GM10847 (cell line): Measurements from ENCODE around the gene AOC1.

Experiments
- POLR2A ChIP-seq: IDR thresholded peaks from 2 replicates; pipeline ENCODE4 v1.6.1; 2011; ENCODE audit not compliant: insufficient read length; ENCODE audit errors: extremely low read depth

The AOC1 gene

GRCh38 chr7:150866932-150867564 lies 14.7 kb downstream of the AOC1 start:
- TF ChIP-seq POLR2A = no peak

GRCh38 chr7:150867605-150868004 lies 15.3 kb downstream of the AOC1 start:
- TF ChIP-seq POLR2A = no peak

DNA sequence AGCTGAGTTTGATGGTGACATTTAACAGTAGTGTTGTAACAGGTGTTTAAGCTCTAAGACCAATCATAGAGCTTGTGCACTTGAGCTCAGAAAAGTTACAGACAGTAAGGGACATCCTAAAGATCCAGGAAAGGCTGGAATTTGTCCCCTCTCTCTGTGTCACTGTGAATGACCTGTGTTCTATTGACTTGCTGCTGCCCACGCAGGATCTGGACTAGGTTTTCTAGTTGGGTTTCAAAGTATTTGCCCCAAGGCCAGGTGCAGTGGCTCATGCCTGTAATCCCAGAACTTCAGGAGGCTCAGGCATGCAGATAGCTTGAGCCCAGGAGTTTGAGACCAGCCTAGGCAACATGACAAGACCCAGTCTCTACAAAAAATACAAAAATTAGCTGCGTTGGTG lies 17.1 kb downstream of the AOC1 start:
- no peak for TF ChIP-seq POLR2A

GRCh38 chr7:150871601-150872000 lies 19.3 kb downstream of the AOC1 start:
- no peak for TF ChIP-seq POLR2A

DNA sequence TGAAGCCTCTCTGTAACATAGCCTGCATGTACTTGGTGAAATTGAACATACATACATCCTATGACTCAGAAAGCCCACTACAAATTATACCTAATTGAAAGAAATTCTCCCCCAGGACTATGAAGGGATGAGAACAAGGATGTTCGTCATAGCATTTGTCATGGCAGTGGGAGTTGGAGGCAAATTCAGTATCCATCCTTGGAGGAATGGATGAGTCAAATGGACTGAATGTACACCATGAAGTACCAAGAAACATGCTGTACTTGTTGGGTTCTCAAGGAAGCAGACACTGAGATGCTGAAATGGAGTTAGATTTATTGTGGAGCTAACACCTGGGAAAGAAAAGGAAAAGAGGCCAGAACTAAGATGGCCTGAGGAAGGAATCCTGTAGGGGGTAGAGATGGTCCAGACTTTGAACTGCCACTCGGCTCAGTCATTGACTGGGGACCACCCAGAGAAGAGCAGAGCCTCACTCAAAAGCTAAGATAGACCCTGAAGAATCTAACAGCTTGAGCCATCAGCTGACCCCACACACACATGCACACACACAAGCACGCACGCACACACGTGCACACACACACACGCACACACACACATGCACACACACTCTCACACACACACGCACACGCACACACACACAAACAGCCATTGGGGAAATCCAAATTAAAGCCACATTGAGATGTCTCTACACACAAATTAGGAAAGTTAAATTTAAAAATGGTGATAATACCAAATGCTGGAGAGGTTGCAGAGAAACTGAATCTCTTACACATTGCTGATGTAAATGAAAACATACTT lies 22.3 kb downstream of the AOC1 start:
- TF ChIP-seq POLR2A = no peak

GRCh38 chr7:150875791-150876190 lies 23.5 kb downstream of the AOC1 start:
- TF ChIP-seq POLR2A = no peak

DNA sequence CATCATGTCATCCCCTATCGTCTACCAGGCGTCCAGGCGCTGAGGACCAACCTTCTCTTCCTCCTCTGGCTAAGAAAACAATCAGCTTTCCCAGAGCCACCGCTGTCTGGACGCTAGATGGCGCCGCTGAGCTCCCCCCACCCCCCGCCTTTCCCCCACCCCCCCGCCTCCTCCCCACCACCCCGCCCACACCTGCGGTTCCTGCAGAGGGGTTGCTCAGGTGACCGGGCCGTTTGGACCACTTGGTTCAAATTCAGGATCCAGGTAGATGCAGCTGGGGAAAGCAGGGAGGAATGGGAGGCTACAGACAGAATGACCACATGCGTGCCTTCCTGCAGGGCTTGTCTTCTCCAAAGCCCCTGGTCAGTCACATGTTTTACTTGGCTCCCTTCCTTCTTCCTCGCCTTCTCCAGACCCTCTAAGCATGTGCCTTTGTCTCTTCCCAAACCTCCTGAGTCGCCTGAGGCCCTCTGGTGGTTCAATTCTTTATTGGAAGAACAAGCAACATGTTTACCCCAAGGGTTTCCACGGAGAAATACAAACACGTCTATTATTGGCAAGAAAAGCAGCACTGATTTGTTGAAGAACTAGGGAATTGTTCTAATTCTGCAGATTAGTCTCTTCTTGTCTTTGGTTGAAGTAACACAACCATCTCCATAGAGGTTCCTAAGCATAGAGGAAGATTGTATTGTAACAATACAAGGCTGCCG lies 24.7 kb downstream of the AOC1 start:
- TF ChIP-seq POLR2A = no peak

DNA sequence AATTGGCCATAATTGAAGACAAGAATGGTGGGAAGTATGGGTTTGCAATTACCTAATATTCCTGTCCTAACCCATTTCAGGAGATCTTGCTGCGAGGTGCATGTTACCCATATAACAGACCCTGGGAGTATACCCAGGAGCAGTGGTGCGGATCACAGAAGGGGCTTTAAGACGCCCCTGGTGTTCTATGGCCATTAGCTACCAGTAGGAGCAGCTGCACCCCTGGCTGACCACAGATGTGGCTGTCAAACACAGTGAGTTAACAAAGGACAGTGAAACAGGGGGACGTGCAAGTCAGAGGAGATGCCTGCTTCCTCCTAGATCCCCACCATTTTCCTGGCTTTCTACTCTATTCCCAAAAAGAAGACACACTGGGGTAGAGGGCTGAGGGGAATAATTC lies 25.2 kb downstream of the AOC1 start:
- no peak for TF ChIP-seq POLR2A

GRCh38 chr7:150879345-150879744 lies 27.0 kb downstream of the AOC1 start:
- no peak for TF ChIP-seq POLR2A

DNA sequence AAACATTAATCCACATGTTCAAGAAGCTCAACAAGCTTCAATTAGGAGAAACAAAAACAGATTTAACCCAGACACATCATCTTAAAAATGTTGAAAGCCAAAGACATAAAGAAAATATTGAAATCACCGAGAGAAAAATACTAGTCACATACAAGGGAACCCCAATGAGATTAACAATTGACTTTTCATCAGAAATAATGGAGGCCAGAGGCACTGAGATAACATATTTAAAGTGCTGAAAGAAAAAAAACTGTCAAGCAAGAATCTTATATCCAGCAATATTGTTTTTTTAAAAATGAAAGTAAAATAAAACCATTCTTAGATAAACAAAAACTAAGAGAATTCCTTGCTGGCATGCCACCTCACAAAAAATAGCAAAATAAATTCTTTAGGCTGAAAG lies 28.9 kb downstream of the AOC1 start:
- no peak for TF ChIP-seq POLR2A

DNA sequence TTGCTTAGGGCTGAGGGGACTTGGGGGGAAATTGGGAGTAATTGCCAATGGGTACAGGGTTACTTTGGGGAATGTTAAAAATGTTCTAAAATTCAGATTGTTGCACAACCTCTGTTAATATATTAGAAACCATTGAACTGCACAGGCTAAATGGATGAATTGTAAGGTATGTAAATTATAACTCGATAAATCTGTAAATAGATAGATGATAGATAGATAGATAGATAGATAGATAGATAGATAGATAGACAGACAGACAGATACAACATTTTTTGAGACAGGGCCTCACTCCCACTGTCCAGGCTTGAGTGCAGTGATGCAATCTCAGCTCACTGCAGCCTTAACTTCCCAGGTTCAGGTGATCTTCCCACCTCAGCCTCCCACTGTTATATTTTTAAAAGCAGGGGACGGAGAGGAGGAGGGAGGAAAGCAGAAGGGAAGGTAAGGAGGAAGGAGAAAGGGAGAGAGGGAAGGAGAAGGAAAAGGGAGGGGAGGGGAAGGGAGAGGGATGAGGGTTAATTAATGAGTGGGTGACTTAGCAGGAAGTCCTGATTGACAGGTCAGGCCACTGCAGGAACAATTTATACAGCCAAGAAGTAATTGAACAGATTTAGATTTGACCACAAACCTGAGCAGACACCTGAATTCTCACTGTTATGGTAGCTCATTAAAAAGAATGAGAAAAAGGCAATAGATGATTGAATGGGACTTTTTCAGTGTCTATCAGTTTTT lies 38.7 kb downstream of the AOC1 start:
- no peak for TF ChIP-seq POLR2A

- no peak for TF ChIP-seq POLR2A
Observed at GRCh38 chr7:150891740-150892139, 39.4 kb downstream of the AOC1 start.

DNA sequence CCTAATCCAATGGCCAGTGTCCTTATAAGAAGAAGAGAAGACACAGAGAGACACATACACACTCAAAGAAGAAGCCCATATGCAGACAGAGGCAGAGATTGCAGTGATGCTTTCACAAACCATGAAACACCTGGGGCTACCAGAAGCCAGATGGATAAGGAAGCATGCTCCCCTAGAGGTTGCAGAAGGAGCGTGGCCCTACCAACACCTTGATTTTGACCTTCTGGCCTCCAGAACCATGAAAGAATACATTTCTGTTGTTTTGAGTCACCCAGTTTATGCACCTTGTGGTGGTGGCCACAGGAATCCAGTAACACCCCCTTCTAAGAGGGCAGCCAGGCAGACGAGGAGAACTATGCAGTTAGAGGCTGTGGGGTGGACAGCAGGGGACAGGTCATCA lies 43.5 kb downstream of the AOC1 start:
- no peak for TF ChIP-seq POLR2A

- TF ChIP-seq POLR2A = no peak
Observed at GRCh38 chr7:150896562-150897209, 44.4 kb downstream of the AOC1 start.
